Spleen (tissue), 7 donors: ENCODE results near the gene ZSCAN5A.

ENCODE experiments used
- CTCF ChIP-seq, 11 experiments: fragments of 200-600 bp in 7 of 11; fragments of 450-650 bp in 4 of 11; sonication (generic) in 4 of 11; IDR thresholded peaks in 8 of 11; conservative IDR thresholded peaks in 3 of 11; 1 replicate in 7 of 11; 2 replicates in 4 of 11; pipeline versions ENCODE4 v1.4.0 to v1.8.0; 2016 to 2021; ENCODE audit warnings: antibody characterized with exemption in 11 of 11, inconsistent platforms in 4 of 11, mild to moderate bottlenecking in 1 of 11
- POLR2A ChIP-seq, 3 donors: fragments of 450-650 bp; IDR thresholded peaks; one replicate each; pipeline ENCODE4 v1.5.1; 2017; ENCODE audit warnings: antibody characterized with exemption in 3 of 3, mild to moderate bottlenecking in 1 of 3
- POLR2AphosphoS5 ChIP-seq, 3 donors: sonication (generic); formaldehyde crosslinking; IDR thresholded peaks; one replicate each; pipeline ENCODE4 v1.5.1; 2017; ENCODE audit warnings: antibody characterized with exemption in 3 of 3
- donor health status: DM: no; HTN: no; CAD: no; lungs with moderate emphysema.
- donor health status: DM: no; HTN: no; CAD: no.
- donor health status: DM: no; HTN: no; CAD: no.

DNA sequence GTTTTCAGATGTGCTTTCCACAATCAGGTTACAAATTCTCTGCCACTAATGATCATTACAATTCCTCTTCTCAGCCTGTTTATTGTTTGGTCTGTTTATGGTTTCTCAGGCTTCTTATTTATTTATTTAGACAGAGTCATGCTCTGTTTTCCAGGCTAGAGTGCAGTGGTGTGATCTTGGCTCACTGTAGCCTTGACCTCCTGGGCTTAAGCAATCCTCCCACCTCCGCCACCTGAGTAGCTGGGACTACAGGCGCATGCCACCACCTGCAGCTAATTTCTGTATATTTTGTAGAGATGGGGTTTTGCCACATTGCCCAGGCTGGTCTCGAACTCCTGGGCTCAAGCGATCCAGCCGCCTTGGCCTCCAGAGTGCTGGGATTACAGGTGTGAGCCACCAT is 2.1 kb upstream of the ZSCAN5A start:
- TF ChIP-seq CTCF (IDR thresholded peaks at IDR 0.05 in 8 of 11, conservative IDR thresholded peaks at IDR 0.05 in 3 of 11) (no peak), POLR2AphosphoS5 (IDR thresholded peaks at IDR 0.05) (no peak), POLR2A (IDR thresholded peaks at IDR 0.05) (no peak)
